Chondrocyte (in vitro differentiated cells): ENCODE results near the gene DNAH17. TPM values are rescaled to one million over a fixed set of nuclear protein-coding genes. Genes with fewer than 3 reads are reported as not detected.

Source experiments
- DNase-seq: peaks from one replicate; pipeline ENCODE4 v3.0.0; 2021; ENCODE audit warnings: mixed read lengths, low spot score
- H3K27ac Mint-ChIP-seq: one replicate; pipeline ENCODE4 v1.8.0; 2021; ENCODE audit warnings: mild to moderate bottlenecking, moderate library complexity, mixed read lengths; ENCODE audit not compliant: unreplicated experiment
- H3K27me3 Mint-ChIP-seq: 2 replicates; pipeline ENCODE4 v1.8.0; 2021; ENCODE audit warnings: low read depth, mixed read lengths
- H3K36me3 Mint-ChIP-seq: 2 replicates; pipeline ENCODE4 v1.8.0; 2021; ENCODE audit warnings: low read depth, mixed read lengths
- H3K4me1 Mint-ChIP-seq: 2 replicates; pipeline ENCODE4 v1.8.0; 2021; ENCODE audit warnings: low read depth, mild to moderate bottlenecking, mixed read lengths
- H3K4me3 Mint-ChIP-seq: one replicate; pipeline ENCODE4 v1.8.0; 2021; ENCODE audit warnings: mild to moderate bottlenecking, moderate library complexity, mixed read lengths; ENCODE audit not compliant: unreplicated experiment
- H3K9me3 Mint-ChIP-seq: 2 replicates; pipeline ENCODE4 v1.8.0; 2021; ENCODE audit warnings: low read depth, mixed read lengths
- total RNA-seq: library from RNA; stranded (reverse); gene quantifications from 3 replicates; pipeline ENCODE4 v1.2.1, GENCODE V29; 2021
- TF ChIP-seq, protein P1 (sequence below): fragments of 200-600 bp; sonication (generic); IDR thresholded peaks from 2 replicates; pipeline ENCODE4 v1.5.0; 2021; ENCODE audit warnings: antibody characterized with exemption, mild to moderate bottlenecking, moderate library complexity

Gene DNAH17
- total RNA-seq, 1 donor from 2014 or later, result 0.42 TPM

GRCh38 chr17:78488867-78489634, 88.1 kb downstream of the DNAH17 start:
- Mint-ChIP-seq H3K4me1 (peaks cover 10% of the 10 kb centered on the region), H3K27ac (no peak overlapping the region), H3K9me3 (no peaks in the 10 kb centered on the region), H3K27me3 (peaks cover 6% of the 10 kb centered on the region), H3K36me3 (peaks cover 2% of the 10 kb centered on the region), H3K4me3 (no peak overlapping the region)
- no peak for DNase-seq
- TF ChIP-seq, protein P1, sequence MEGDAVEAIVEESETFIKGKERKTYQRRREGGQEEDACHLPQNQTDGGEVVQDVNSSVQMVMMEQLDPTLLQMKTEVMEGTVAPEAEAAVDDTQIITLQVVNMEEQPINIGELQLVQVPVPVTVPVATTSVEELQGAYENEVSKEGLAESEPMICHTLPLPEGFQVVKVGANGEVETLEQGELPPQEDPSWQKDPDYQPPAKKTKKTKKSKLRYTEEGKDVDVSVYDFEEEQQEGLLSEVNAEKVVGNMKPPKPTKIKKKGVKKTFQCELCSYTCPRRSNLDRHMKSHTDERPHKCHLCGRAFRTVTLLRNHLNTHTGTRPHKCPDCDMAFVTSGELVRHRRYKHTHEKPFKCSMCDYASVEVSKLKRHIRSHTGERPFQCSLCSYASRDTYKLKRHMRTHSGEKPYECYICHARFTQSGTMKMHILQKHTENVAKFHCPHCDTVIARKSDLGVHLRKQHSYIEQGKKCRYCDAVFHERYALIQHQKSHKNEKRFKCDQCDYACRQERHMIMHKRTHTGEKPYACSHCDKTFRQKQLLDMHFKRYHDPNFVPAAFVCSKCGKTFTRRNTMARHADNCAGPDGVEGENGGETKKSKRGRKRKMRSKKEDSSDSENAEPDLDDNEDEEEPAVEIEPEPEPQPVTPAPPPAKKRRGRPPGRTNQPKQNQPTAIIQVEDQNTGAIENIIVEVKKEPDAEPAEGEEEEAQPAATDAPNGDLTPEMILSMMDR, result no peak

DNA sequence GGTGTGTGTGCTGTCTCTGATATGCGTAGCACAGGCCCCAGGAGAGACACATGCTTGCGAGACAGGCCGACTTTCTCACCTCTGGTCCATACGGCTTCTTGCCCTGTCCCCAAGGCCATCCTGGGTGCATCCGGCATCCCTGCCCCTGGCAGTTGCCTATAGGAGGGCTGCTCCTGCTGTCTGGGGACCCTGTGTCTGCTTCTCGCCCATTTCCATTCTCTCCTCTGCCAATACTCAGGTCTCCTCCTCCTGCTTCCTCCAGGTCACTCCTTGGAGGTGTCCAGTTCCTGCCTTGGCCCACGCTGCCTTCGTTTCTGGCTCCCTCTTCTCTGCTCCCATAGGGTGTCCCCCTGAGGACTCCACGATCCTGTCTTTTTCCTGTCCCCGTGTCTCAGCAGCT, 89.0 kb downstream of the DNAH17 start:
- Mint-ChIP-seq H3K4me1 (peaks cover 7% of the 10 kb centered on the region), H3K4me3 (no peak overlapping the region), H3K9me3 (no peaks in the 10 kb centered on the region), H3K27me3 (peaks cover 6% of the 10 kb centered on the region), H3K27ac (no peak overlapping the region), H3K36me3 (peaks cover 2% of the 10 kb centered on the region)
- TF ChIP-seq, protein P1, result no peak
- no peak for DNase-seq

- Mint-ChIP-seq H3K4me3 (no peak overlapping the region), H3K27me3 (peaks cover 6% of the 10 kb centered on the region)
These were observed 90.1 kb downstream of the DNAH17 start for GRCh38 chr17:78486946-78487680.

GRCh38 chr17:78486228-78486802, 90.9 kb downstream of the DNAH17 start:
- Mint-ChIP-seq H3K27me3 (peaks cover 6% of the 10 kb centered on the region), H3K9me3 (no peaks in the 10 kb centered on the region), H3K27ac (no peak overlapping the region), H3K4me3 (no peak overlapping the region), H3K4me1 (peaks cover 5% of the 10 kb centered on the region), H3K36me3 (peaks cover 2% of the 10 kb centered on the region)
- TF ChIP-seq, protein P1, result no peak
- DNase-seq, result no peak

More at GRCh38 chr17:78486946-78487680, 90.1 kb downstream of the DNAH17 start:
- Mint-ChIP-seq H3K9me3 (no peaks in the 10 kb centered on the region), H3K4me1 (peaks cover 5% of the 10 kb centered on the region), H3K27ac (no peak overlapping the region), H3K36me3 (peaks cover 2% of the 10 kb centered on the region)
- DNase-seq, result no peak
- TF ChIP-seq, protein P1, result no peak
